ENCODE results near the gene KATNAL2.

KATNAL2 gene

GRCh38 chr18:47110492-47111274 is 193.3 kb downstream of the KATNAL2 start:
- in situ Hi-C loops (cut with MboI; ENCODE audit: low sequenced_read_pairs), result no loop called here

DNA sequence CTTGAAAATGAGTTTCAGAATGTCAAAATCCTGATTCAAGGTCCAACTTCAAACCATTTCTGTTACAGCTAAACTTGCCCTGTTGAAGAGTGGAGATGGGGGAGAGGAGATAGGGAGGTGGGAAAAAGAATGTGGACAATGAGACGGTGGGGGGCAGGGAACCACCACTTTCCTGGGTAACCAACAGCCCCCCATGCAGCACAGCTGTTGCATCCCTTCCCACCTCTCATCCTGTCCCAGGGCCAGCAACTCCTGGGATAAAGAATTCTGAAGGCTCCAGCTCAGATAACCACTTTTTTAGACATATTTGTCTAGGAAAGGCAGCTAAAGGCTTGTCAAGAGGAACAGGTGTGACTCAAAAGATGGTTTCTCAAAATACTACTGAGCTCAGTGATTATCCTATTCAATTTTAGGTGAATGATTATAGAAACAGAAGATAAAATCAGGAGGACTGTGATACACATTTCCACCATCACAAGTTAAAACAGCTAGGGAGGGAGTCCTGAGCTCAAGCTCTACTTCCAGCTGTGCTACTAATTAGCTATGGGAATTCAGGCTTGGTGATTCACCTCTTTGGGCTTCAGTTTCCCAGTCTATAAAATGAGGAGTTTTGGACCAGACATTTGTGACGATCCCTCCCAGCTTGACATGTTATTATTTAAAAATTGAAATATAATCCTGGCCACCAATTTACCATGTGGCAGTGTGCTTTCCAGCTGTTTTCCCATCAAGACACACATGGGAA is 196.6 kb downstream of the KATNAL2 start:
- in situ Hi-C loops (cut with MboI; ENCODE audit: low sequenced_read_pairs), result no loop called here

GRCh38 chr18:47115205-47115604 is 197.8 kb downstream of the KATNAL2 start:
- in situ Hi-C loops (cut with MboI; ENCODE audit: low sequenced_read_pairs), result no loop called here

DNA sequence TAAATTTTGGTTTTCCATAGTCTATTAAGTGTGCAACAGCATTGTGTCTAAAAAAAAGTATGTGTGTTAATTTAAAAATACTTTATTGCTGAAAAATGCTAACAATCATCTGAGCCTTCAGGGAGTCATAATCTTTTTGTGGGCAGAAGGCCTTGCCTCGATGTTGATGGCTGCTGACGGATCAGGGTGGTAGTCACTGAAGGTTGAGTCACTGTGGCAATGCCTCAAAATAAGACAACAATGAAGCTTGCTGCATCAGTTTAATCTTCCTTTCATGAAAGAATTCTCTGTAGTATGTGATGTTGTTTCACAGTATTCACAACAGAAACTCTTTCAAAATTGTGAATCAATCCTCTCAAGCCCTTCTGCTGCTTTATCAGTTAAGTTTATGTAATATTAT is 201.6 kb downstream of the KATNAL2 start:
- in situ Hi-C loops (cut with MboI; ENCODE audit: low sequenced_read_pairs), result no loop called here

- in situ Hi-C loops (cut with MboI; ENCODE audit: low sequenced_read_pairs), result no loop called here
Observed at GRCh38 chr18:47120428-47120827, 203.0 kb downstream of the KATNAL2 start.

- in situ Hi-C loops (cut with MboI; ENCODE audit: low sequenced_read_pairs), result no loop called here
Observed at GRCh38 chr18:47121146-47121545, 203.7 kb downstream of the KATNAL2 start.

DNA sequence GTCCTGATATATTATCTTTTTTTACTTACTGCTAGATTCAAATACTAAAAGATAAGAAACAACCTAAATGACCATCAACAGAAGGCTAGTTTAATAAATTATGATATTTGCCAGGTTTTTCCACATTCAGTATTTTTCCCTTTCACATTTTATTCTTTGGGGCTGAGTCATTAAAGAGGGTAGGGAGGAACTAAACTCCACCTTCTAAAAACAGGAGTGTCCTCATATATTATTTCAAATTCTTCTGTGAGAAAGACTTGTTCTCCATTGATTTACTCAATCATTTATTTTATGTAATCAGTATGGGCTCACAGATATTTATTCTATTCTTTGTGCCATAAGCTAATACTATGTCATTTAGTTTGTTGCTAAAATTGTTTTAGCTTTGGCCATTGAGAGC is 223.9 kb downstream of the KATNAL2 start:
- in situ Hi-C loops (cut with MboI; ENCODE audit: low sequenced_read_pairs), result no loop called here

GRCh38 chr18:47143153-47143552 is 225.8 kb downstream of the KATNAL2 start:
- in situ Hi-C loops (cut with MboI; ENCODE audit: low sequenced_read_pairs), result no loop called here

GRCh38 chr18:47143899-47144485 is 226.6 kb downstream of the KATNAL2 start:
- in situ Hi-C loops (cut with MboI; ENCODE audit: low sequenced_read_pairs), result no loop called here

DNA sequence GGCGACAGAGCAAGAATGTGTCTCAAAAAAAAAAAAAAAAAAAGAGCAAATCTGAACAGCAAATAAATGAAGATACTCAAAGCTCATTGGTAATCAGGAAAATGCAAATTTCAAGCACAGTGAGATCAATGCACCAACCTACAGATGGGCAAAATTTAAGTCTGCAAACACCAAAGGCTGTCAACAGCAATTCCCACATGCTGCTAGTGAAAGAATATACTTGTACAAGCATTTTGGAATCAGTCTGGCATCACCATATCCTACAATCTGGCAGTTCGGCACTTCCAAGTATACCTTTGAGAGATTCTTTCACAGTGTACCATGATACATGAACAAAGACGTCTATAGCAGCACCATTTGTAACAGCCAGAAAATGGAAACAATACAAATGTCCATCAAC is 228.8 kb downstream of the KATNAL2 start:
- in situ Hi-C loops (cut with MboI; ENCODE audit: low sequenced_read_pairs), result no loop called here

DNA sequence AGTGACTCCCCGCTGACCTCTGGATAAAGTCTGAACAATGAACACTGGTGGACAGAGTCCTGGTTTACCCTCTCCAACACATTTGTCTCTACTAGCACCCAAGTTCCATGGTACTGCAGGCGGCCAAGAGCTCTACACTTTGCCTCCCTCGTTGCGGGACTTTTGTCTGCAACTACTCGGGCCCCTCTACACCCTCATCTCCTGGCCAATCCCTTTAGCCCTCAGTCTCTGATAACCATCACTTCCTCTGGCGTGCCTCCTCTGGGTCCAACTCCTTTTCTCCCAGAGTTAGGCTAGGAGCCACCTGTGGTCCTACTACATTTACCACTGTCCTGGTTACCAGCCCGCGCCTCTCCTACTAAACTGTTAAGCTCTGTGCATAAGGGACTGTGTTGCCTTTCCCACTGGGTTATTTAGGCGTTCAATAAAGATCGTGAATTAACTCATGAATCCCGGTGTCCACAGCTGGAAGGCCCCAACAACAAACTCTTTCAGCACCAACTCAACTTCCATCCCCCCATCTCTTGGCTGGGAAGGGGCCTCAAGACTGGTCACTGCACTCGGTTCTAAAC is 232.1 kb downstream of the KATNAL2 start:
- in situ Hi-C loops (cut with MboI; ENCODE audit: low sequenced_read_pairs), result no loop called here

DNA sequence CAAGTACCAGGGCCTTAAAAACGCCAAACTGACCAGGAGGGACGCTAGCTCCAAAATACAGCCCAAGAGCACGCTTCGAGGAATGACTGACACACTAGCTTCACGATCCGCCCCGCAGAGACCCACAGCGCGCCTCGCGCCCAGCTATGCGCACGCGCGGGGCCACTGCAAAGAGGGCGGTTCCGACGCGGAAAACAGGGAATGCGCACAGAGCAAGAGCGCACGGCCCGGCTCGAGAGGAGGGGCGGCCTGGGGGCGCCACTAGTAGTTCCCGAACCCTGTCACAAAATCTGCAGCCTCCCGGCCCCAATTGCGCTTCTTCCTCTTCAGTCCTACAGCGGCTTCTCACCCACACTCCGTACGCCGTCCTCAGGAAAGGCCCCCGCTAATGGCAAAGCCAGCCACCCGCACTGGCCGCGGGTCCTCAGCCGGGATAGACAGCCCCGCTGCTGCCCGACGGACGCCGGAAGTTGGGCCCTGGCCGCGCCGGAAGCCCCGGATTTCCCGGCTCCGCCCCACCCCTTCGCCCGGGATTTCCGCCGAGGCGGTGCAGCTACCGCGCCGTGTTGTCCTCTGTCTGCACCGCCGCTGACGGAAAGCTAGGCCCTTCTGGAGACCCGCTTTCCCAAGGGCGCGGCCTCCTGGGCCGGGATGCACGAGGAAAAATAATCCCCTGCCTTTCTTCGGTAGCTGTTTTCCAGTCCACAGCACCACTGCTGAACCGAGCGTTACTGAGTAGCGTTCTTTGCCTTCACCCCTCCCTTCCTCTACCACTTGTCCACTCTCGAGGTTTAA is 232.8 kb downstream of the KATNAL2 start, which contains the start of gene HDHD2:
Gene HDHD2 (minus strand): TSS at position 472 of the 795 bp plus-strand sequence. CDS start 14,061 bp downstream, outside the sequence.
- in situ Hi-C loops (cut with MboI; ENCODE audit: low sequenced_read_pairs), result no loop called here

DNA sequence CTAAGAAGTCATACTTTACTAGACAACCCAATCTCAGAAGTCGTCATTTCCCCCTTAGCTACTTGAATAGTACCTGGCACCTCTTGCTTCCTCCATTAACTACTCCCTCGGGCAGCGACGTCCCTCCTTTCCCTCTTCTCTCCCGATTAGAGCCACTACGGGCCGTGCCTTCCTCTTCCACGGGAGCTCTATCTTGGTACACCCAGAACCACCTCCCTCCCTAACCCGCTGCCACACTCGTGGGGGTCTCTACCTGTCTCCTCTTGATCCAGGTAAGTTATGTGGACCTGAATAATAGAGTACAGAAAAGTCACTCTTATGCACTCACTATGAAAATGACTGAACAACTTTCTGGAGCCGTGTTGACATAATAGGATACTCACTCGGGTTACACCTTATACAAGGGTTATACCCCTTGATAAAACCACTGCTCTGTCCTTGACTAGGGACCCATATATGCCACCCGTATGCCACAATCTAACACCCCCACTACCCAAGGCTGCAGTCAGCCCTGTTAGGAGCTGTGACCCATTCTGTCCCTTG is 233.5 kb downstream of the KATNAL2 start:
- in situ Hi-C loops (cut with MboI; ENCODE audit: low sequenced_read_pairs), result no loop called here

DNA sequence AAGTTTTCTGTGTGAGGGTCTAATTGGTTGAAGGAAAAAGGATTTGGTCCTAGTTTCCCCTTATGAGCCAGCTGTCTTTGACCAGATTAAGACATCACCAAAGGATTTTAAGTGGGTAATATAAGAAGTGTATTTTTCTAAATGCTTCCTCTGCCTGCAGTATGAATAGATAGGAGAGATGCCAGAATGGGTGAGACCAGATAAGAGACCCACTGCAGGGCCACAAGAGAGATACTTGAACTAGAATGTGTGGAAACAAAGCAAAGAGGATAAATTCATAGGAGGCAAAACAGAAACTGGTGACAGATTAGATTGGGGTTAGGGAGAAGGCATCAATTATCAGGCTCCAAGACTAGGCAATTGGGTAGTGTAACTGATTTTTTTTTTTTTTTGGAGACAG is 234.0 kb downstream of the KATNAL2 start:
- in situ Hi-C loops (cut with MboI; ENCODE audit: low sequenced_read_pairs), result no loop called here
